Parathyroid adenoma (tissue), 2 donors: Measurements from ENCODE around the gene CNOT9.

Experiments used
- H2AFZ ChIP-seq: fragments of 300-600 bp; sonication (generic); one replicate; pipeline ENCODE4 v1.7.0; 2017; ENCODE audit warnings: antibody characterized with exemption, mild to moderate bottlenecking
- H3K27ac ChIP-seq: fragments of 300-600 bp; sonication (generic); one replicate; pipeline ENCODE4 v1.7.0; 2017
- H3K27me3 ChIP-seq: fragments of 300-600 bp; sonication (generic); one replicate; pipeline ENCODE4 v1.7.0; 2017; ENCODE audit warnings: low read length; ENCODE audit not compliant: control insufficient read depth, insufficient read depth
- H3K36me3 ChIP-seq: fragments of 300-600 bp; sonication (generic); one replicate; pipeline ENCODE4 v1.7.0; 2017; ENCODE audit warnings: low read length; ENCODE audit not compliant: control insufficient read depth, insufficient read depth
- H3K4me1 ChIP-seq: fragments of 300-600 bp; sonication (generic); one replicate; pipeline ENCODE4 v1.7.0; 2017; ENCODE audit warnings: control low read depth
- H3K4me2 ChIP-seq: fragments of 300-600 bp; sonication (generic); one replicate; pipeline ENCODE4 v1.7.0; 2017; ENCODE audit warnings: low read length
- H3K4me3 ChIP-seq: fragments of 300-600 bp; sonication (generic); one replicate; pipeline ENCODE4 v1.7.0; 2017; ENCODE audit warnings: low read depth, low read length
- H3K79me2 ChIP-seq: fragments of 300-600 bp; sonication (generic); one replicate; pipeline ENCODE4 v1.7.0; 2017; ENCODE audit warnings: control low read depth
- H3K9ac ChIP-seq: fragments of 300-600 bp; sonication (generic); one replicate; pipeline ENCODE4 v1.7.0; 2017; ENCODE audit warnings: mild to moderate bottlenecking
- H3K9me3 ChIP-seq: fragments of 300-600 bp; sonication (generic); one replicate; pipeline ENCODE4 v1.7.0; 2017; ENCODE audit warnings: low read length; ENCODE audit not compliant: control insufficient read depth
- TF ChIP-seq, protein P1 (sequence below): fragments of 300-600 bp; sonication (generic); IDR thresholded peaks from one replicate; pipeline ENCODE4 v1.7.0; 2017; ENCODE audit warnings: antibody characterized with exemption, mild to moderate bottlenecking
- donor health status: primary hyperparathyroidism.

The CNOT9 gene

DNA sequence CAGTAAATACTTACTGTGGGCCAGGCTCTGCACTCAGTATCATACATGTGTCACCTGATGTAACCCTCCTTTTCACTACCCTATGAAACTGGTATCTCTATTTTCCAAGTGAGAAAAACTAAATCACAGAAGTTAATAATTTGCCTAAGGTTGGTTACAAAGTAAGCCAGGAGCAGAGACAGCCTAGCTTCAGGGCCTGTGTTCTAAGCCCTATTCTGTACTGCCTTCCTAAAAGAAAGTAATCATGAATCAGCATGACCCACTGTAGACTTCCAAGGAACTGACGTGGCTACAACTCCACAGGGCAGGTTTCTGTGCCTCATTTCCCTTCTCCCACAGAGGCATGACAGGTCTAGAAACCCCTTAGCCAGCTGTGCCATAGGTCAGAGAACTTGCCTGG is 76.5 kb downstream of the CNOT9 start:
- no peaks in the 10 kb centered on the region for H3K36me3 ChIP-seq
- no peak overlapping the region for H2AFZ ChIP-seq
- TF ChIP-seq, protein P1, sequence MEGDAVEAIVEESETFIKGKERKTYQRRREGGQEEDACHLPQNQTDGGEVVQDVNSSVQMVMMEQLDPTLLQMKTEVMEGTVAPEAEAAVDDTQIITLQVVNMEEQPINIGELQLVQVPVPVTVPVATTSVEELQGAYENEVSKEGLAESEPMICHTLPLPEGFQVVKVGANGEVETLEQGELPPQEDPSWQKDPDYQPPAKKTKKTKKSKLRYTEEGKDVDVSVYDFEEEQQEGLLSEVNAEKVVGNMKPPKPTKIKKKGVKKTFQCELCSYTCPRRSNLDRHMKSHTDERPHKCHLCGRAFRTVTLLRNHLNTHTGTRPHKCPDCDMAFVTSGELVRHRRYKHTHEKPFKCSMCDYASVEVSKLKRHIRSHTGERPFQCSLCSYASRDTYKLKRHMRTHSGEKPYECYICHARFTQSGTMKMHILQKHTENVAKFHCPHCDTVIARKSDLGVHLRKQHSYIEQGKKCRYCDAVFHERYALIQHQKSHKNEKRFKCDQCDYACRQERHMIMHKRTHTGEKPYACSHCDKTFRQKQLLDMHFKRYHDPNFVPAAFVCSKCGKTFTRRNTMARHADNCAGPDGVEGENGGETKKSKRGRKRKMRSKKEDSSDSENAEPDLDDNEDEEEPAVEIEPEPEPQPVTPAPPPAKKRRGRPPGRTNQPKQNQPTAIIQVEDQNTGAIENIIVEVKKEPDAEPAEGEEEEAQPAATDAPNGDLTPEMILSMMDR = no peak
- no peak overlapping the region for H3K9ac ChIP-seq
- no peak overlapping the region for H3K27ac ChIP-seq
- H3K79me2 ChIP-seq = no peaks in the 10 kb centered on the region
- no peak overlapping the region for H3K4me3 ChIP-seq
- no peaks in the 10 kb centered on the region for H3K4me1 ChIP-seq
- no peaks in the 10 kb centered on the region for H3K9me3 ChIP-seq
- H3K27me3 ChIP-seq = no peaks in the 10 kb centered on the region
- no peak overlapping the region for H3K4me2 ChIP-seq
